Ovary (tissue), 3 donors: Measurements from ENCODE around the gene RAP1GAP2.

Experiments used
- EP300 ChIP-seq: sonication (generic); formaldehyde crosslinking; IDR thresholded peaks from one replicate; pipeline ENCODE4 v1.6.1; 2017; ENCODE audit warnings: antibody characterized with exemption
- POLR2A ChIP-seq: fragments of 450-650 bp; IDR thresholded peaks from one replicate; pipeline ENCODE4 v1.6.1; 2017; ENCODE audit warnings: antibody characterized with exemption, mild to moderate bottlenecking, moderate library complexity
- TF ChIP-seq, protein P1 (sequence below), 3 donors: fragments of 450-650 bp in 2 of 3; fragments of 200-600 bp in 1 of 3; IDR thresholded peaks; one replicate each; pipeline versions ENCODE4 v1.5.1 to v1.8.0; 2016 to 2022; ENCODE audit warnings: antibody characterized with exemption in 3 of 3, mild to moderate bottlenecking in 1 of 3
- donor health status: DM: no; HTN: no; CAD: no.

DNA sequence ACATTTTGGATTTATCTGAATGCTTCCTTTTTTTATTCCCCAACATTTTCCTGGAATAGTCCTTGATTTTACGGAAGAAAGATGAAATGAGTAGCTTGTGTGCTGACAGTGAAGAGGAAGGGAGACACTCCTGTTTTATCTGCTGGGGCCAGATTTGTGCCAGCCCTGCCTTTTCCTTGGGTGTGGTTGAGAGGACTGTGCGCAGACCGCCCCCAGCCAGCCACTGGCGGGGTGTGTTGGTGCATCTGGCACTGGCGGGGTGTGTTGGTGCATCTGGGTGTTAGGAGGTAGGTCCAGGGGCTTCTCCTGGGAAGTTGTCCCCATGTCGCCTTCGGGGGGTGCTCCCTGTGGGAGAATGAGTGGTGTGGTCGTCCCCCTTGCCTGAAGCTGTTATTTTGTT, 39.5 kb downstream of the RAP1GAP2 start:
- no peak for TF ChIP-seq EP300
- TF ChIP-seq, protein P1, sequence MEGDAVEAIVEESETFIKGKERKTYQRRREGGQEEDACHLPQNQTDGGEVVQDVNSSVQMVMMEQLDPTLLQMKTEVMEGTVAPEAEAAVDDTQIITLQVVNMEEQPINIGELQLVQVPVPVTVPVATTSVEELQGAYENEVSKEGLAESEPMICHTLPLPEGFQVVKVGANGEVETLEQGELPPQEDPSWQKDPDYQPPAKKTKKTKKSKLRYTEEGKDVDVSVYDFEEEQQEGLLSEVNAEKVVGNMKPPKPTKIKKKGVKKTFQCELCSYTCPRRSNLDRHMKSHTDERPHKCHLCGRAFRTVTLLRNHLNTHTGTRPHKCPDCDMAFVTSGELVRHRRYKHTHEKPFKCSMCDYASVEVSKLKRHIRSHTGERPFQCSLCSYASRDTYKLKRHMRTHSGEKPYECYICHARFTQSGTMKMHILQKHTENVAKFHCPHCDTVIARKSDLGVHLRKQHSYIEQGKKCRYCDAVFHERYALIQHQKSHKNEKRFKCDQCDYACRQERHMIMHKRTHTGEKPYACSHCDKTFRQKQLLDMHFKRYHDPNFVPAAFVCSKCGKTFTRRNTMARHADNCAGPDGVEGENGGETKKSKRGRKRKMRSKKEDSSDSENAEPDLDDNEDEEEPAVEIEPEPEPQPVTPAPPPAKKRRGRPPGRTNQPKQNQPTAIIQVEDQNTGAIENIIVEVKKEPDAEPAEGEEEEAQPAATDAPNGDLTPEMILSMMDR (IDR thresholded peaks at IDR 0.05): no peak
- TF ChIP-seq POLR2A: no peak
